Uterus (tissue), 2 donors: ENCODE results near the gene PTPRG.

Experiments
- POLR2A ChIP-seq, 2 donors: fragments of 450-650 bp; IDR thresholded peaks; one replicate each; pipeline ENCODE4 v1.6.1; 2016; ENCODE audit warnings: antibody characterized with exemption in 2 of 2, mild to moderate bottlenecking in 1 of 2, moderate library complexity in 1 of 2
- TF ChIP-seq, protein P1 (sequence below), 4 experiments: fragments of 200-600 bp in 2 of 4; fragments of 450-650 bp in 2 of 4; sonication (generic) in 2 of 4; IDR thresholded peaks; one replicate each; pipeline ENCODE4 v1.5.1; 2016 to 2019; ENCODE audit warnings: antibody characterized with exemption in 4 of 4, mild to moderate bottlenecking in 2 of 4, moderate library complexity in 1 of 4

DNA sequence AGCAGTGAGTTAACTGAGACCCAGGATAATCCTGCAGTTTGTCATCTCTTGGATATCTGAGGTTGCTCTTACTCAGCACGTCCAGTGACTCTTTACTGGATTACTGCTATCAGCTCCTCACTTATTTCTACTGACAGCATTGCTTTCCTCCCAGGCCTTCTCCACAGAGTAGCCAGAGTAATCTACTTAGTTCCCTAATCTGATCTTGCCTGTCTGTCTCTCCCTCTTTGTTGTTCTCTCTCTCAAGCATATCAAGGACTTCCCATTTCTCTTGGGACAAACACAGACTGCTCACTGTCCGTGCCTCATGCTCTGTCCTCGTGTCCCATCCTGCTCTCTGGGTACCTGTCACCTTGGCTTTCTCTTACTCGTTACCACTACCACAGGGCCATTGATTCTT, 435.7 kb downstream of the PTPRG start:
- TF ChIP-seq, protein P1, sequence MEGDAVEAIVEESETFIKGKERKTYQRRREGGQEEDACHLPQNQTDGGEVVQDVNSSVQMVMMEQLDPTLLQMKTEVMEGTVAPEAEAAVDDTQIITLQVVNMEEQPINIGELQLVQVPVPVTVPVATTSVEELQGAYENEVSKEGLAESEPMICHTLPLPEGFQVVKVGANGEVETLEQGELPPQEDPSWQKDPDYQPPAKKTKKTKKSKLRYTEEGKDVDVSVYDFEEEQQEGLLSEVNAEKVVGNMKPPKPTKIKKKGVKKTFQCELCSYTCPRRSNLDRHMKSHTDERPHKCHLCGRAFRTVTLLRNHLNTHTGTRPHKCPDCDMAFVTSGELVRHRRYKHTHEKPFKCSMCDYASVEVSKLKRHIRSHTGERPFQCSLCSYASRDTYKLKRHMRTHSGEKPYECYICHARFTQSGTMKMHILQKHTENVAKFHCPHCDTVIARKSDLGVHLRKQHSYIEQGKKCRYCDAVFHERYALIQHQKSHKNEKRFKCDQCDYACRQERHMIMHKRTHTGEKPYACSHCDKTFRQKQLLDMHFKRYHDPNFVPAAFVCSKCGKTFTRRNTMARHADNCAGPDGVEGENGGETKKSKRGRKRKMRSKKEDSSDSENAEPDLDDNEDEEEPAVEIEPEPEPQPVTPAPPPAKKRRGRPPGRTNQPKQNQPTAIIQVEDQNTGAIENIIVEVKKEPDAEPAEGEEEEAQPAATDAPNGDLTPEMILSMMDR (IDR thresholded peaks at IDR 0.05): no peak
- TF ChIP-seq POLR2A (IDR thresholded peaks at IDR 0.05): no peak
